HG03558 (cell line): ENCODE measurements around the gene SIRPA.

ENCODE experiments used
- ATAC-seq: cut with Tn5 transposase; IDR thresholded peaks from one replicate; pipeline ENCODE4 v1.9.1; 2021; ENCODE audit warnings: moderate number of reproducible peaks; ENCODE audit not compliant: unreplicated experiment; ENCODE audit errors: extremely low read depth

SIRPA gene

DNA sequence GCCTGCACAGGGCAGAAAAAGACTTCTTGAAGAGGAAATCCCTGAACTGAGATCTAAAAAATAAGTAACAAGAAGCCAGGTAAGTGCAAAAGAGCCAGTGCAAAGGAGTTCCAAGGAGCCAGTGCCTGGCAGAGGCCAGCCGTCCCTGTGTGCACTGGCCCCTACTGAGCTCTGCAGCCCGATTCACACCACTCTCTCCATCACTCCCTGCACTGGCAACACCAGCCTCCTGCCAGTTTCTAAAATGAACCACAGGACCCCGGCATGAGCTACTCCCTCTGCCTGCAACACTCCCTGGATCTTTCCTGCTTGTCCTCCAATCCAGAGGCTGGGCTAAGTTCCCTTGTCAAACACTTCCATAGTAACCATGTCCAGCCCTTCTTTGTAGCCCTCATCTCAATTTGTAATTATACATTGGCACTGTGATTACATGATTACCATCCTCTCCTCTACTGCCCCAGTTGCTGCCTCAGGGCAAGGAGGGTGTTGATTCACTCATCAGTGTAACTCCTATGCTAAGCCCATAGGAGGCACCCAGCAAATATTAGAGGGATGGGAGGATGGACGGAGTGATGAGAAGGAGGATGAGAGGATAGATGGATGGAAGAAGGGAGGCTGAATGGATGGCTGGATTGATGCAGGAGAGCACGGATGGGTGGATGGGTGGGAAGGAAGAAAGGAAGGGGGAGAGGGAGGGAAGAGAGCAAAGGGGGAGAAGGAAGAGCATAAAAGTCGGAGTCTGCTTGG, 49.3 kb downstream of the SIRPA start:
- ATAC-seq: no peak

DNA sequence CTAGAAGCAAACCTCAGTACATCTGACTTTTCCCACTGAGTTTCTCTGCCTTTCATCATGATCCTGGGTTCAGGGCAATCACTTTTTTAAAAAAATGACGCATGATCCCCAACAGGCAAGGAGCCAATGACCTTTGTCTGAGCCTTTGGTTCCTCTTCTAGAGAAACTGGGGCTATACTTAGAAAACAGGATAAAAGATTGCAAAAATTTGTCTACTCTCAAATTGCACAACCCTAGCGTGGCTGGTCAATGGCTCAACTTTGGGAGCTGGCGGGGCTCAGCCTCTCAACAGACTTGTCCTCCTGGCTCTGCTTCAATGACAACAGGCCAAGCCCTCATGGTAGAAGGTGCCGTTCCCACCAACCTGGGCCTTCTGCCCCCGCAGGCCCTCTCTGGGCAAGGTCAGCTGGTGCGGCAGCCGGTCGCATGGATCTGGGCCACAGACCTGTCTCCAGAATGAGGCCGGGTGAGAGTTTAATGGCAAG, 50.0 kb downstream of the SIRPA start:
- ATAC-seq: no peak

DNA sequence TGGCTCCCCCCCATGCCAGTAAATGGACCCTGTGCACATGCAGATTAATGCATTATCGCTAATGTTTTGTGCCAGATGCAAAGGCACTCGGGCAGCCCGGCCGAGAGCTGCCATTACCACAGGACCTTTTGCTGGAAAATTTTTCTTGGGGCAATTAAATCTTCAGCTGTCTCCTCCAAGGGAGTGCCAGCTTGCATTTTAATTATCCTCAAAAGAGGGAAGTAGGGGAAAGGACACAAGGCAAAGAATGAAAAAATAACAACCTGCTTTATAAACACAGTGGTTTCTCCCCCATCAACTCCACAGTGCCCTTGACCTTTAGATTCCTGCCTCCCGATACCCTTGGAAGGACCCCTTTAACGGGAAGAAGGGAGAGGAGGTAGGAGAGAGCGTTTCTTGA, 50.5 kb downstream of the SIRPA start:
- no peak for ATAC-seq

DNA sequence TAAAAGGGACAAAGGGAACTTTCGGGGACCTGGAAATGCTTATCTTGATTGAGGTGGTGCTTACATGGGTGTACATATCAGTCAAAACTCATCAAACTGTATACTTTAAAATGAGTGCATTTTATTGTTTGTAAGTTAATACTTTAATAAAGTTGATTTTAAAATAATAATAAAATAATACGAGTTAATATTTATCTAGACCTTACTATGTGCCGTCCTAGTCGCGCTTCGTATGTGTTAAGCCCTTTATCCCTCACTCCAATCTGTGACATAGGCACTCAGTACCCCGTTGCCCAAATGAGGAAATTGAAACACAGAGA, 51.2 kb downstream of the SIRPA start:
- ATAC-seq: no peak

DNA sequence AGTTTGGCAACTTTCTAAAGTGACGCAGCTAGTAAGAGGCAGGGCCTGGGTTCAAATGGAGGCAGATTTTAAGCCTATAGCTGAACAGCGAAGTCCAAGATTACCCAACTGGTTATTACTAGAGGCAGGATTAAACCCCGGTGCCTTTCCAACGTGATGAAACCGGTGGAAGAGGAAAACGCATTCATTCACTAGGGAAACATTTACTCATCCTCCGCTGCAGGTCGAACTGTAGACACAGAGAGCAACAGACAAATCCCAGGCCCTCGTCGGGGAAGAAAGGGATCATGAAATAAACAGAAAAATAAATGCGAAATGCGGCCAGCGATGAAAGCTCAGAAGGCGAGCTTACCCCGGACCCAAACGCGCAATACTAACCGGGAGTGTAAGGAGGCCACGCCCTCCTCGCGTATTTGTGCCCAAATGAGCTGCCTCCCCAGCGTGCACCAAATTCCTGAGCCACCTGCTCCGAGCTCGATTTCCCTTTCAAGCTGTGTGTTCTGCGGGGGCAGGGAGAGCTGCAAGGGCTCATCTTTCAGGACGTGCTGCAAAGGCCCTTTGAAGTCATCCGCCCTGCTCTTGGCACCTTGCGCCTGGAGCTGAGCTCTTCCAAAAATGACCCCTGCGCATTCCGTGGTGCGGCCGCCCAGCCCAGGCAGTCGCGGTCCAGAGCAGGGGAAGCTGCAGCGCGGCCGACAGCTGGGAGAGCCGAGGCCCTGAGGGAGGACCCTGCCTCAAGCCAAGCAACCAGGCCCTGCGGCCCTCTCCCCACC, 51.7 kb downstream of the SIRPA start:
- ATAC-seq: no peak

DNA sequence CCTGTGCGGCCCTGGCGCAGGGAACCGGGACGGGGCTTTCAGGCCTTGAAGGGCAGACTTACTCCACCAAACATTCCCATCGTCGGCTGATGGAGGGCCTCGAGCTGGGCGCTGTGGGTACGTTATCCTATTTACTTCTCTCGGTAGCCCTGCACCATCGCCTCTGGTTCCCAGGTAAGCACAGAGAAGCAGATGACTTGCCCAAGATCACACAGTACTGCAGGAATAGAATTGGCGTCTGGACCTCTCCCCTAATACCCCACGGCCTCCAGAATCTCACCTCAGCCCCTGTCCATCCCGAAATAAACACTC, 52.3 kb downstream of the SIRPA start:
- no peak for ATAC-seq

DNA sequence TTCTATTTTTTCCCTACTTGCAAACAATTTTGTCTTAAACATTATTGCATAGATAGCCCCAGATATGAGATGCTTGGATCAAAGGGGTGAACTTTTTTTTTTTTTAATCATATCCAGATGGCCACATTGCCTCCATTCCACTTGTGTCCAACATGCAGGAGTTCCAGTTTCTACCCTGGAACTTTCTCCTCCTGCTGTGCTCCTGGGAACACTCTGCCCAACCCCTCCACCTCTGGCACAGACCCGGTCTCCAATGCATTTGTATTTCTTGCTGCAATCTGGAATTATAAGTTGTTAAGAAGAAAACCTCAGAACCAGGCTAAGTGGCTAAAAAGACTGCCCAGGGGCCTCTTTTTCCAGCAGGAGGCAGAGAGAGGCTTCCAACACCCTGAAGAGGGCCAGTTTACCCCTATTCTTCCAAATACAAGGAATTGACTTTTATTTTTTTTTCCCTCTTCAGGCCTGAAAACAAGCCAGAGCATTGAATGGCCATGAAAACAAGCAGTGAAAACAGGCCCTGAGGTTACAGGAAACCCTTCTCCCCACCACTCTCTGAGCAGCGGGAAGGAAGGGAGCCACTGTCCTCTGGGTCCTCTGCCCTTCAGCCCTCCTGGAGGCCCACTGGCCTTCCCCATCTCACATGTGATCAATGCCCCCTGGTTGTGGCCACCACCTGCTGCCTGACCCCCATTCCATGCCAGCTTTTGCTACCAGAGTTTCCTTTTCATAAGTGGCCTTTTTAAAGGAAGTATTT, 54.3 kb downstream of the SIRPA start:
- no peak for ATAC-seq

DNA sequence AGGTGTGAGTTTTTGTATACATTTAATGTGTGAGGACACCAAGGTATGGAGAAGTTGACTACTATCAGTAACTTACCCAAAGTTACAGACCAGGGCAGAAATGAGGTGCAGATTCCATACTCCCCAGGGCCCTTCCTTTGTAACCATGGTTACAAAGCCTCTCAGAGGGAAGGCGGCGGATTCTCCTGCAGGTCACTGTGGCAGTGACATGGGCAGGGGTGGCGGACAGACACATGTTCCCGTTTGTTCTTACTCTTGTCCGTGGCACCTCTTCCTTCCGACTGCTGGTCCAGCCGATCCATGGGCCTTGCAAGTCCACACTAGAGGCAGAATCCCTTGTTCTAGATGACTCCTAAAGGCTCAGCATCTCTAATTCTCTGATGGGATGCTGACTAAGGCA, 55.6 kb downstream of the SIRPA start:
- ATAC-seq: no peak

DNA sequence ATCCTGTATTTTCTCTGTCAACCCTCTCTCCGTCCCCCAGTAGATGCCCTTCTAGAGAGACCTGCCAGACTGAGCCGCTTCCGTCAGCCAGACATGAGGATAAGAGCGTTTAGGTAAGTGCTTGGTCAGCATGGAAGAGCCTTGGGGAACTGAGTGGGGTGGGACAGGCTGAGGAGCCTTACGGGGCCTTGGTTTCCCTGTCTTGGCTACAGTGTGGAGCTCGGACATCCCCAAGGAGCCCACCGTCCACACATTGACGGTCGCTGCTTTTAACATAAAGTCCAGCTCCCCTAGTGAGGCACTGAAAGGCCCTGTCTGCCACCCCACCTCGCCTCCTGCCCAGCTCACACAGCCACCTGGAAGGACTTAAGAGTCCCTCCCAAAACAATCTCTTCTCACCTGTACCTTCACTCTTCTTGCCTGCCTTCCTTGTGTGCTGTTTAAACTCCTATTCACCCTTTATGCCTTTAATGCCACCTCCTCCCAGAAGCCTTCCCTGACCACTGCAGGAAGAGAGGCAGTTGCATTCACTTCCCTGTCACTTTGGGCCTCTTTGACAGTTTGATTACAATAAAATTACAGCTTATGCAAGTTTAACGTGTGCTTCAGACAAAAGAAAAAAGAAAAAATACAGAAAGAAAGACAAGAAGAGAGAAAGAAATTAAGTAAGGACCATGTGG, 56.4 kb downstream of the SIRPA start:
- ATAC-seq: no peak

DNA sequence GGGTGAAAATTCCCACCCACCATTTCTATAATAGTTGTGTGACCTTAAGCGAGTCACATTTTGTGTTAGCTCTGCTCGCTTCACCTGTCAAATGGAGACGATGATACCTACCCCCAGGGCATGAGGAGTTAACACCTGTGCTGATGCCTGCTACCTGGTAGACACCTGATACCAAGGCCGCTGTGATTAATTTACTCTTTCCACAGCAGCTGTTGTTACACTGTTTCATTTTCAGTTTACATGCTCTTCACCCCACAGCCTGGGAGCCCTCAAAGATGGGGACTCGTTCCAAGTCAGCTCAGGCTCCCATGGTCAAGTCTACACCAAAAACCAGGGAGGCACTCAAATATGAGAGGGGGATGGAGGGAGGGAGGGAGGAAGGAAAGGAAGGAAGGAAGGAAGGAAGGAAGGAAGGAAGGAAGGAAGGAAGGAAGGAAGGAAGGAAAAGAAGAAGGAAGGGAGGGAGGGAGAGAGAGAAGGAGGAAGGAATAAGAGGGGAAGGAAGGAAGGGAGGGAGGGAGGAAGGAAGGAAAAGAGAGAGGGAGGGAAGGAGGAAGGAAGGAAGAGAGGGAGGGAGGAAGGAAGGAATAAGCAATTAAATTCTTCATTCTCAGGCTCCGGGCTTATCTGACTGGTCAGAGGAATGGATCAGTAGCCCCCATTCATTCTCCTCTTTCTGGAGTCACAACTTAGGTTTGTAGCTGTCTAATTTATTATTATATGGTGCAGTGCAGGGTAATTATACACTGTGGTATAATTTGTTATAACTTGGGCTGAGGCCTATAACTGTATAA, 57.7 kb downstream of the SIRPA start:
- no peak for ATAC-seq

DNA sequence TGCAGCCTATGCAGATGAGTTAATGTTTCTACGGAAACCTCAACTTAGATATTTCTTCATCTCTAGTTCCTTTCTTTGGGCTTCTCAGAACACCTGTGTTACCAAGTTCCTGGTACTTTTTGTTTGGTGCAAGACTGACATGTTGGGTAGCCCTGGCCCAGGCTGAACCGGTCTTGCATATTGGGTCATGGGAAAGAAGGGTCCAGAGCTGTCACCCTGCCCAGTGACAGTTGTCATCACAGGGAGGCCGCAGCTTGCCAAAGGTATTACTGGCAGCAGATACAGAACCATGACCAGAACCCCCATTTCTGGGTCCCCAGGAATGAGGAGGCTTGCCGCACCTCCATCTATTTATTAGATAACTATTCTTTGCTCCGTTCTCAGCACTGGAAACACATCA, 58.4 kb downstream of the SIRPA start:
- ATAC-seq: no peak

DNA sequence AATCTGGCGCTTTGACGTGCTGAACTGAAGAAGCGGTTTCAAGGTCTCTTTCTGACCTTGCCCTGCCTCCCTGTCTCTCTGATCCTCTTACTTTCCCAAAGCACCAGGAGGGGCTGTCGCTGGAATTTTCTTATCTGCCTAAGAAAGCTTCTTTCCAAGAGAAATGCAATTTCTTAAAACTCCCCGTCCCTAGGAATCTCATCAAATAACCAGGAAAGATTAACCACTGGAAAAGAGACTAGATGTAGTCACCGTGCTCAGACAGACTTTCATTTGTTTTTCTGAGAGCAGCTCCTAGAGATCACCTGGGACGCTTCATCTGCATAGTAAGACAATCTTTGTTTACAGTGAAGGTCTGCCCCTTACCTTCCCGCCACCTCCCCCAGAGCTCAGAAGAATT, 60.0 kb downstream of the SIRPA start:
- ATAC-seq: no peak

DNA sequence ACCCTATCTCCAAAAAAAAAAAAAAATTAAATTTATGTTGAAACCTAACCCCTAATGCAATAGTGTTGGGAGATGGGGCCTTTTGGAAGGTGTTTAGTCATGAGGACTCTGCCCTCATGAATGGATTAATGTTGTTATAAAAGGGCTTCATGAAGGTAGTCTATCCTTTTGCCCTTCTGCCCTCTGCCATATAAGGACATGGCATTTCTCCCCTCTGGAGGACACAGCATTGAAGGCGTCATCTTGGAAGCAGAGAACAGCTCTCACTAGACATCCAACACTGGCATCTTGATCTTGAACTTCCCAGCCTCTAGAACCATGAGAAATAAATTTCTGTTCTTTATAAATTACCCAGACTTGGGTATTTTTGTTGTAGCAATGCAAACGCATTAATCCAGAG, 63.2 kb downstream of the SIRPA start:
- ATAC-seq: no peak

DNA sequence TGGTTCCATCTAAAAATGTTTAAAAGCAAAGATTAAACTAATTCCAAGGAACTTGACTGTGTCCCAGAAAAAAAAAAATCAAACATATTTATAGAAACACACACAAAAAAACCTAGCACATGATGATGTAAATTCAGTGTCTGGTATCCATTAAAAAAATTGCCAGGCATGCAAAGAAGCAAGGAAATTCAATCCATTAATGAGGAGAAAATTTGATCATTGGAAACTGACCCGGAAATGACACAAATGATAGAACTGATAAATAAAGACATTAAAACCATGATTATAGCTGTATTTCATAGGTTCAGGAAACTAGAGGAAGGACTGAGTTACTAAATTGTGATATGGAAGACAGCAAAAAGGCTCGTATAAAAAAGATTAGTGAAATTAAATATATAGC, 63.9 kb downstream of the SIRPA start:
- ATAC-seq: no peak

DNA sequence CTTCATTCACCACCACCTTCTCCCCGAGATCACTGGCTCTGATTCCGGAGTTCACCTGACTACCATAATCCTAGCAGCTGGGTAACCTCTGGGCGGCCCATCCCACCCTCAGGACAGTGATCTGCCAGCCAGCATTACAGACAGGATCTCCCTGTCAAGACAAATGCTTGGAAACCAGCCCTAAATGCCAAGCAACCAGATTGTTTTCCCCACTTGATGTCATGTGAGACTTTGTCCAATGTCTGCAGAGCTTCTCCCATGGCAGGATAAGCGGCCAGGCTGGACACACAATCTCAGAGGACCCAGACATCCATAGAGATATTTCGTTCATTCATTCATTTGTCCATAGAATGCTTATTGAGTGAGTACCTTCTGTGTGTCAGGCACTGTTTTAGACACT, 66.2 kb downstream of the SIRPA start:
- no peak for ATAC-seq

DNA sequence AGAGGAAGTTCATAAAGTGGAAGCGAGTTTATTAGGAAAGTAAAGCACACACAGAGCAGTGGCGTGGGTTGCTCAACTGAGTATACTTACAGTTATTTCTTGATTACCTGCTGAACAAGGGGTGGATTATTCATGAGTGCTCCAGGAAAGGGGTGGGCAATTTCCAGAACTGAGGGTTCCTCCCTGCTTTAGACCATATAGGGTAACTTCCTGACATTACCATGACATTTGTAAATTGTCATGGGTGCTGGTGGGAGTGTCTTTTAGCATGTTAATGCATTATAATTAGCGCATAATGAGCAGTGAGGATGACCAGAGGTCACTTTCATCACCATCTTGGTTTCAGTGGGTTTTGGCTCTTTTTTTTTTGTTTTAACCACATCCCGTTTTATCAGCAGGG, 68.9 kb downstream of the SIRPA start:
- ATAC-seq: no peak

DNA sequence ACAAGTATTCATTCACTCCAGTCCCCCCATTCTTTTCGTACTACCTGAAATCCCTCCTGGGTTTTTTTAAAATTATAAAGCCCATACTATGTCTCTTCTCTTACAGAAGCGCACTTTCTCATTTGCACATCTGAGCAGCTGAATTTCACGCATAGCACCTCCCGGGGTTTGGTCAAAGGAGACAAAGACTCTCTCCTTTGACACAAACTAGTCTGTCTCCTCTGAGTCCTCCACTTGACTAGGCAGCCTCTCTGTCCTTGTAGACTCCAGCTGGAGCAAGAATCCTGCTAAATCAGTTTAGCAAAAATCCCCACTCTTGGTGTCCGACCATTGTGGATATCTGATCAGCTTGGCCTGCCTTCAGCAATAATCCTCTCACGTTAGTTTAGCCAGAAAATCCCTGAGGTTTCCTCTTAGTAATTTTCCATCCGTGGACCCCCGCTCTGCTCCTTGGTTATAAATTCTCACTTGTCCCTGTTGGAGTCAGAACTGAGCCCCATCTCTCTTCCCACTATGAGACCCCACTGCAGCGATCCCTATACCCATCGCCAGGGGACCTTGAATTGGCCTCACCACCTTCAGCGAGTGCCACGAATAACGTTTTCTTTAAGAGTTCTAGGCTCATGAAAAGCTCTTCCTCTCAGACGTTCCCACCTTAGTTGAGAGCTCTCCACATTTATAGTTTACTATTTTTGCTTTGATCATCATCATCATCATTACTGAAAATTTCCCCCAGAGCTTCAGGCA, 69.6 kb downstream of the SIRPA start:
- ATAC-seq: no peak

DNA sequence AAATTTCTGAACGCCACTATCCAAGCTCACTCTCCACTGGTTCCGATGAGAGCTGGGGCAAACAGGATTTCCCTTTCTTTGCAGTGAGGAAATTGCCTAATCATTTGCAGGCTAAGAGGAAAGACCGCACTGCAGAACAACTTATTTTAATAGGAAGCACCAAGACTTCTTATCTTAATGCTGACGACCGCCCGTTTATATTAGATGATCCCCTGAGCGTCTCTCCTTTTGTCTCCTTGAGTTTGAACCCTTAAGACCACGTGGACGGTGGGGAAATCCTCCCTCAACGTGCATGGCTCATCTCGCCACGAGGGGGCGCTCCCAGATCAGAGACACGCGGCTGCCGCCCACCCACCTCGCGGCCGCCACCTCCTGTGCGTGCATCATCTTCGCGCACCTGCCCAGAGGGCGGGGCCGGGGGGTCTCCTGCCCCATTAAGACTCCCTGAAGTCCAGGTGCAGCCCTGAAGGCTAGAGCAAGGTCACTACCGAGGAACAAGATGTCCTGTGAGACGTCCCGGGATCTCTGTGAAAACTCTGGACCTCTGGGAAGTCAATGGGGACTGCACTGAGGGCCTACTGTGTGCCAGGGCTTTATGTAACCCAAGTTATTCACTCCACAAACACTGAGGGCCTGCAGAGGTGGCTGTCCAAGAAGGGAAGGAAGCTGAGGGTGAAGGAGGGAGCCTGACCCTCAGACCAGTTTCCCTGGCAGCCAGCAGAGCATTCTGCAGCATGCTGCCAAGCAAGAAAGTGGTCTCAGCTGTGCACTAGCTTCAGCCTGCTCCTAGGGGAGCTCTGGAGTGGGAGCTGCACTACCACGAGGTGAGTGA, 70.5 kb downstream of the SIRPA start:
- no peak for ATAC-seq

DNA sequence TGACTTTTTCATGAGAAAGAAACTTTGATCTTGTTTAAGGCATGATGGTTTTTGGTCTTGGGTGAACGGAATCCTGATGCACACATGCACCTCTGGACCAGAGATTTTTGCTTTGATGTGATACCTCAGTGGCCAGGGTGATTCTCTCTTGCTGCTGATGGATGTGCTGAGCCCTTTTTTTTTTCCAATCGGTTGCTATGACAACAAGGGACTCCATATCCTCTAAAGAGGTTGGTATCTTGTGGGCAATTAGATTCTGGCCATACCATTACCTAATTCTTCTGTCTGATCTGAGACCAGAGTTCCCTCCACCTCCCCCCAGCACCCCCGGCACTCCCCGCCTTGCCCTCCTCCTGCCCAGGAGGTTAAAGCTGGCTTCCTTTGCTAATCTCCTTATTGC, 73.8 kb downstream of the SIRPA start:
- no peak for ATAC-seq
